GM19099 (cell line): Measurements from ENCODE around the gene ABO.

Experiments used
- POLR2A ChIP-seq: IDR thresholded peaks from 3 replicates; pipeline ENCODE4 v1.6.1; 2011; ENCODE audit warnings: low read depth; ENCODE audit not compliant: insufficient read length; ENCODE audit errors: extremely low read depth

Gene ABO

GRCh38 chr9:133239533-133240090, 35.4 kb downstream of the ABO start:
- no peak for TF ChIP-seq POLR2A

DNA sequence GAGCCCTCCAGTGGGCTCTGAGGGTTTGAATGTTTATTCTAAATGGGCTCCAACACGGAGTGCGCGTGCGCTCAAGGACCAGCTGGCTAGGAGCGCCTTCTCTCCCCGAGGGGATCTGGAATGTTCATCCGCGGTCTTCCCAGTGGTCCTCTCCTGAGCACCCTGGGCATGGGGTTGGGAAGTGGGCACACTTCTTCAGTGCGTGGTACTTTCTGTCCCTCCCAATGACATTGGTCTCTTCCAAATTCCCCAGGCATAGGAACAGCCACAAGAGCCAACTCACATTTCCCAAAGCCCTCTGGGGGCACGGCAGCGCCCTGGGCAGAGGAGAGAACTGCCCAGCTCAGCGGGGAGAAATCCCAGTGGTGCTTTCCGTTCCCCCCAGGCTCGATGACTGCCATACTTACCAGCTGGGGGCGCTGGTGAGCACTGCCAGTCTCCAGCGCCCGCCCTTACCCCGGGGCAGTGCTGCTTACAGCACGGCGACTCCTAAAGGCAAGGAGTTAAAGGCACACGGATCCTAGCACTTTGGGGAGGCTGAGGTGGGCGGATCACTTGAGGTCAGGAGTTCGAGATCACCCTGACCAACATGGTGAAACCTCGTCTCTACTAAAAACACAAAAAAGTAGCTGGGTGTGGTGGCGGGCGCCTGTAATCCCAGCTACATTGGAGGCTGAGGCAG, 36.0 kb downstream of the ABO start:
- TF ChIP-seq POLR2A: no peak

GRCh38 chr9:133238272-133238850, 36.6 kb downstream of the ABO start:
- TF ChIP-seq POLR2A: no peak

DNA sequence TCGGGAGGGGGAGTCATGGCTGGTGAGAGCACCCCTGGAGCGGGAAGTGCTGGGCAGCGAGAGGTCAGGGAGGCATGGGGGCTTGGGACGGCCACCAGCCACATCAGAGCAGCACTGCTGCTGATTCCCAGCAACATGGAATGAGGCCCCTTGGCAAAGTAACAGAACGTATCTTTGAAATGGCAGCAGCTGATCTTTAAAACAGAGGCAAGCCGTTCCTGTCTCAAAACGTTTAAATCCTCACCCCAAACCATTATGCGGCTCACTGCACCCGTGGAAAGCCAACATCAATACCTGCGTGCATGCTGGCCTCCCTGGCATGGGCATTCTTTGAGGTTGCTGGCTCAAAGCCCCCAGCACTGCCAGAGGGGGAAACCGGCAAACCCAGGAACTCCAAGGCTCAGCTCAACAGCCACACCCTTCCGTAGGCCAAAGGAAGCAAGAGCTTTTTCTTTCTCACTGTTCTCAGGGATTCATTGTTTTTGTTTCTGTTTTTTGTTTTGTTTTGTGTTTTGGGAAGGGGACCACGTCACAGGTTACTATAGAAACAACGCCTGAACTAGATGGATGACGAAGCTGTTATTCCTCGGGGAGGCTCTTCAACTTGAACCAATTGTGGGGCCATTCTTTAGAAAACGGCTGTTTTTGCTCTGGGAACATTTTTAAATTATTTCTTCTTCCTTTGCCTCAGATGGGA, 37.8 kb downstream of the ABO start:
- no peak for TF ChIP-seq POLR2A

DNA sequence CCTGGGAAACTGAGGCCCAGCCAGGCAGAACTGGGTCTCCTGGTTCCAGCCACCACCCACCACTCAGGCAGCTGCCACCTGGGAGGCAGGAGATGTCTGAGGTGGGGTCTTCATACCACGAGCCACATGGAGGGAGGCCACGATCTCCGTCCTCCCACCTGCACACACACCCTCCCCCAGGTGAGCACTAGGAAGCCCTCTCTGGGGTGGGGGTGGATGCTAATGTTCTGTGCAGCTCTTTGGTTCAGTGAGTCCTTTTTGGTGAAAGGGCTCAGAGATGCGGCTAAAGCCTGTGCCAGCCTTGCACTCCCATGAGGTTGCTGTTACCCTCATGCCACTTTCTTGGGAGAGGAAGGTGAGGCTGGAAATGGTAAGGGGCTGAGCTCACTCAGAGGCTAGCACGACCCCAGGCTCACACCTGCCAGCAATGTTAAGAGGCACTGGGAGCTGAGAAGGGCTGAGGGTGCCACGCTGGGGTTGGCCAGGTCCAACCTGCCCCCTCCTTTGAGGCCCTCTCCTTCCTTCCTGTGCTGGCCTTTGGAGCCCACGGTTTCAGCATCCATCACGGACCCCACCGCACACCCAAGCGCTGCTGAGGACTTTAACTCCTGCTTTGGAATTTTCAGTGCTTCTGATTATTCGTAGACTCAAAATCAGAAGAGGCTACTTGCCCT, 39.3 kb downstream of the ABO start:
- no peak for TF ChIP-seq POLR2A

DNA sequence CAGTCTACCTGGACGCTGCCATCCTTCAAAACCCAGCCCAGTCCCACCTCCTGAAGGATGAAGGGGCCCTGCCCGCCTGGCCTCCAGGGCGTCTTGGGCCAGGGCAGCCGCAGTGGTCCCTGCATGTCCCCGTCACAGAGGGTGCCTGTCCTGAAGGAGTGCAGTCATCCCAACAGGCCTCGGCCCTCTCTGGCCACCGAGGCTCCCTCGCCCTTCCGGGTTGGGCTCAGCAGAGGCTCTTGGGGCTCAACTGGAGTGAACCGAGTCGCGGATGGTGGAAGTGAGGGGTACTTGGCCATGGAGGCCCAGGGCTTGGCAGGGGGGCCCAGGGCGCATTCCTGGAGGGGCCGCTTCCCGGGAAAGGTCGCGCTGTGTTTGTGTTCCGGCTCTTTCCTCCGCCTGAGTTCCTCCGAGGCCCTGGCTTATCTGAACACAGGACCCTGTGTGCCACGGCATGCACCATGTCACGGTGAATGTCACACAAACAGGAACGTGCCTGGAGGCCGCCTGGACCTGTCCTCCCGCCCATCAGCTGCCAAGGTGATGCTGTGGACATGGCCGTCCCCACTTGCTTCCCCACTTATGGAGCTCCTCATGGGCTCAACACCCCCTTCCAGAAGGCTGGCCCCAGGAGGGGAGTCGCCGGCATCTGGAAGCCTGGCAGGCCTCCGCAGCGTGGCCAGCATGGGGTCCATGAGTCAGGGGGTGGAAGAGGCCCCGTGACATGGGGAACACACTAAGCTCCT, 40.3 kb downstream of the ABO start:
- TF ChIP-seq POLR2A: no peak

- no peak for TF ChIP-seq POLR2A
Measured at GRCh38 chr9:133233681-133234432, 41.1 kb downstream of the ABO start.

DNA sequence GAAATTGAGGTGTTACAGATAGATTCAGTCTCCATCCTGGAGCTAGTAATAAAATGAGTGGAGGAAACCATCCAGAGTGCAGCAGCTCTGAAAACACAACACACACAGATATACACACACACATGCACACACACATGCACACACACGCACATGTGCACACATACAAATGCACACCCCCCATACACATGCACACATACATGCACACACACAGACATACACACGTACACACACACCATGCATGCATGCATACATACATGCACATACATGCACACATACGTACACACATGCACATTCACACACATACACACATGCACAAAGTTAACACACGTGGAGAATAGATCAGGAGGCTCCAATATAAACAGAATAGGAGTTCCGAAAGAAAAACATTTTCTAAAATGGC, 44.9 kb downstream of the ABO start:
- TF ChIP-seq POLR2A: no peak

- no peak for TF ChIP-seq POLR2A
Measured at GRCh38 chr9:133227242-133227860, 47.6 kb downstream of the ABO start.

- TF ChIP-seq POLR2A: no peak
Measured at GRCh38 chr9:133226219-133227171, 48.5 kb downstream of the ABO start.

- no peak for TF ChIP-seq POLR2A
Measured at GRCh38 chr9:133225171-133226011, 49.6 kb downstream of the ABO start.

GRCh38 chr9:133224762-133225161, 50.2 kb downstream of the ABO start:
- TF ChIP-seq POLR2A: no peak

DNA sequence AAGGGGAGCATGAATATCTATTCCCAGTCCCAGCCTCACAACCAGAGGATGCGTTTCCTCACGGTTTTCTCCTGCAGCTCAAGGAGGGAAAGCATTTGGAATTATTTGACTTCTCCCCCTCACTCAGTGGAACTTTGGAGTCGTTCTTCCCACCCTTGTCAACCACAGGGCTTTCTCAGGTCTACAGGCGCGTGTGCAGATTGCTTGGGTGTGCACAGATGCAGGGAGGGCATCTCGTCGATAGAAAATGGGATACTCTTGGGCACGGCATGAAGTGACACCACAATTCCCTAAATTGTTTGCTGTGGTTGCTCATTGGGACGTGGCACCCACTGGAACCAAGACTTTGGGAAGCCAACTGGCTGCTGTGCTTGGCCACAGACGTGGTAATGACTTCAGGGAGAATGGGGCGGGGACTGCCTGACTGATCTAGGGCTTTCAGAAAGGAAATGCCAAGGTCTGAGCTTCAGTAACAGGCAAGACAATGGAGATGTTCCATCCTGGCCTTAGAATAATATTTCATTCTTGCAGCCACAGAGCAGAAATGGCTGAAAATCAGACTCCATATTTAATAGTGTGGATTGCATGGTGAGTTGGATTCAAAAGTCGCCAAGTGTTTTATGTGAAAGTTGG, 53.7 kb downstream of the ABO start:
- no peak for TF ChIP-seq POLR2A
